OCI-LY3 (cell line): ENCODE measurements around the gene CCM2.

Experiments used
- CTCF ChIP-seq: fragments of 200-600, 300-600 bp; sonication (generic); IDR thresholded peaks from 2 replicates; pipeline ENCODE4 v1.5.1; 2014; ENCODE audit warnings: antibody characterized with exemption, low read length, low read depth
- EZH2phosphoT487 ChIP-seq: fragments of 200-600 bp; shearing (Covaris generic); IDR thresholded peaks from 2 replicates; pipeline ENCODE4 v1.6.1; 2018; ENCODE audit warnings: antibody characterized with exemption, mixed run types, low read depth

- TF ChIP-seq CTCF, result no peak
- TF ChIP-seq EZH2phosphoT487, result no peak
Measured at GRCh38 chr7:44987996-44988395, 12.0 kb upstream of the CCM2 start.
